Fibroblast of the aortic adventitia (primary cell): Measurements from ENCODE around the gene CFB. TPM values are rescaled to one million over a fixed set of nuclear protein-coding genes. Genes with fewer than 3 reads are reported as not detected.
"Not testable (repeated sequence)": the region's sequence is repeated elsewhere in the genome, so short reads cannot be mapped to it uniquely, and the experiment has no call there.

Source experiments
- DNase-seq: peaks from one replicate; pipeline ENCODE4 v3.0.0-alpha.2; 2010; ENCODE audit warnings: low read depth
- H3K4me3 ChIP-seq: 2 replicates; pipeline ENCODE4 v1.5.1; 2011; ENCODE audit warnings: low read depth, mild to moderate bottlenecking, control low read depth, low read length, moderate library complexity
- CTCF ChIP-seq: IDR thresholded peaks from 2 replicates; pipeline ENCODE4 v1.5.1; 2011; ENCODE audit warnings: mild to moderate bottlenecking, low read length, control low read depth, inconsistent platforms; ENCODE audit not compliant: insufficient read depth
- total RNA-seq: library from RNA; depleted of rRNA; stranded (reverse); fragments of >200 nt; gene quantifications from 2 replicates; pipeline ENCODE4 v1.2.3, GENCODE V29; 2012; ENCODE audit warnings: low replicate concordance

Gene CFB
- total RNA-seq, 1 donor: 39.1 TPM

- no peak overlapping the region for H3K4me3 ChIP-seq
- no peak for TF ChIP-seq CTCF
- no peak for DNase-seq
Measured at GRCh38 chr6:31906122-31906521, 39.8 kb upstream of the CFB start.

GRCh38 chr6:31906727-31907126 lies 39.2 kb upstream of the CFB start:
- not testable (repeated sequence) for DNase-seq, H3K4me3 ChIP-seq

GRCh38 chr6:31907158-31907813 lies 38.6 kb upstream of the CFB start:
- DNase-seq: peak; percentile 83
- no peak overlapping the region for H3K4me3 ChIP-seq
- no peak for TF ChIP-seq CTCF

GRCh38 chr6:31908255-31908654 lies 37.6 kb upstream of the CFB start:
- H3K4me3 ChIP-seq, DNase-seq: not testable (repeated sequence)

GRCh38 chr6:31908791-31909190 lies 37.1 kb upstream of the CFB start:
- DNase-seq: peak; percentile 35
- H3K4me3 ChIP-seq: no peak overlapping the region
- TF ChIP-seq CTCF: no peak

DNA sequence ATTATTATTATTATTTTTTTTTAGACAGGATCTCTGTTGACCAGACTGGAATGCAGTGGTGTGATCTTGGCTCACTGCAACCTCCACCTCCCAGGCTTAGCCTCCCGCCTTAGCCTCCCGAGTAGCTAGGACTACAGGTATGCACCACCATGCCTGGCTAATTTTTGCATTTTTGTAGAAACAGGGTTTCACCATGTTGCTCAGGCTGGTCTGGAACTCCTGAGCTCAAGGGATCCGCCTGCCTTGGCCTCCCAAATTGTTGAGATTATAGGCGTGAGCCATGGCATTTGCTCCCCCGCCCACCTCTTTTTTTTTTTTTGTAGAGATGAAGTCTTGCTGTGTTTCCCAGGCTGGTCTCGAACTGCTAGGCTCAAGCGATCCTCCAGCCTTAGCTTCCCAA lies 36.6 kb upstream of the CFB start:
- H3K4me3 ChIP-seq, DNase-seq: not testable (repeated sequence)

DNA sequence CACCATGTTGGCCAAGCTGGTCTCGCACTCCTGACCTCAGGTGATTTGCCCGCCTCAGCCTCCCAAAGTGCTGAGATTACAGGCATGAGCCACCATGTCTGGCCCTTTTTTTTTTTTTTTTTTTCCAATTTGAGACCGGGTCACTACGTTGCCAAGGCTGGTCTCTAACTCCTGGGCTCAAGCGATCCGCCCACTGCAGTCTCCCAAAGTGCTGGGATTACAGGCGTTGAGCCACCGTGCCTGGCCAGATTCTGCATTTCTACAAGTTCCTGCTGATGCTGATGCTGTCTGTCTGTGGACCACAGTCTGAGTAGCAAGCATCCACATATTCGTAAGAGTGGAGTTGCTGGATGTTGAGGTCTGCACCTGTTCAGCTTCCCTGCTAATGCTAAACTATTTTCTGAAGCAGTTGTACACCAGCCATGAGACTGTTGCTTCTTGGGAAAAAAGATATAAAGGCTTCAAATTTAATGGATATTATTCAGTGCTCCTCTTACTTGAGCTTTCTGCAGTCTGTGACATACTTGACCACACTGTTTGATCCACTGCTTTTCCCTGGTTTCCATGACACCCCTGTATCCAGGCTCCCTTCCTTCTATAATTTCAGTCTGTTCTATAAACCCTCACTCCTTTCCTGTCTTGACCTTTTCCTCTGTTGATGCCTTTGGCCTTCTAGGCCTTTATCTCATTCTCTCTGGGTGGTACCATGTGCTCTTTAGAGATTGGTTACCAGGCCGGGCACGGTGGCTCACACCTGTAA lies 33.9 kb upstream of the CFB start:
- no peak for DNase-seq
- TF ChIP-seq CTCF: no peak

DNA sequence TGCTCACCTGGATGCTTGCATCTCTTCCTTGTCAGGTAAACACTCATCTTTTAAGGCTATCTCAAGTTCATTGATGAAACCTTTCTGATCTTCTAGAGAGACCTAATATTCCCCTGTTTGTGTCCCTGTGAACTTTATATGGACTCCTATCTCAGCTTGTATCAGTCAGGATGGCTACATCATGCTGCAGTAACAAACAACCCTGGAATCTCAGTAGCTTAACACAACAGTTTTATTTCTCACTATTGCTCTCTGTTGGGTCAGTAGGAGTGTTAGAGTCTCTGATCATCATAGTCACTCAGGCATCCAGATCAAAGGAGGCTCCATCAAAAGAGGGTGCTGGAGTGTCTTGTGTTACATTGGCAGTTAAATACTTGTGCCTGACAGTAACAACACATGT lies 30.5 kb upstream of the CFB start:
- H3K4me3 ChIP-seq: no peak overlapping the region
- DNase-seq: no peak
- TF ChIP-seq CTCF: no peak

More for the DNA sequence above, 33.9 kb upstream of the CFB start:
- H3K4me3 ChIP-seq: no peak overlapping the region
